Loucy (cell line): ENCODE data around the gene TPRX2.
"Not testable (repeated sequence)": the region's sequence is repeated elsewhere in the genome, so short reads cannot be mapped to it uniquely, and the experiment has no call there.

Experiments
- EZH2phosphoT487 ChIP-seq: fragments of 200-600 bp; IDR thresholded peaks from 2 replicates; pipeline ENCODE4 v1.6.1; 2018; ENCODE audit warnings: antibody characterized with exemption, mild to moderate bottlenecking, moderate library complexity, borderline replicate concordance
- TF ChIP-seq, protein P1 (sequence below): fragments of 200-600 bp; sonication (generic); conservative IDR thresholded peaks from 2 replicates; pipeline ENCODE4 v1.5.1; 2014; ENCODE audit warnings: mild to moderate bottlenecking, antibody characterized with exemption, low read length

DNA sequence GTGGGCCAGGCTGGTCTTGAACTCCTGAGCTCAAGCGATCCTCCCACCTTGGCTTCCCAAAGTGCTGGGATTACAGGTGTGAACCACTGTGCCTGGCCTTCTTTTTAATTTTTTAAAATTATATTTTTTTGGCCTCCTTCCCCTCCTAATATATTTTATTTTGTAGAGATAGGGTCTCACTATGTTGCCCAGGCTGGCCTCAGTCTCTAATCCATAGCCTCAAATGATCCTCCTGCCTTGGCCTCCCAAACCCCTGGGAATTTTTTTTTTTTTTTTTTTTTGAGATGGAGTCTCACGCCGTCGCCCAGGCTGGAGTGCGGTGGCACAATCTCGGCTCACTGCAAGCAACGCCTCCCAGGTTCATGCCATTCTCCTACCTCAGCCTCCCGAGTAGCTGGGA is 42.8 kb upstream of the TPRX2 start:
- TF ChIP-seq, protein P1, sequence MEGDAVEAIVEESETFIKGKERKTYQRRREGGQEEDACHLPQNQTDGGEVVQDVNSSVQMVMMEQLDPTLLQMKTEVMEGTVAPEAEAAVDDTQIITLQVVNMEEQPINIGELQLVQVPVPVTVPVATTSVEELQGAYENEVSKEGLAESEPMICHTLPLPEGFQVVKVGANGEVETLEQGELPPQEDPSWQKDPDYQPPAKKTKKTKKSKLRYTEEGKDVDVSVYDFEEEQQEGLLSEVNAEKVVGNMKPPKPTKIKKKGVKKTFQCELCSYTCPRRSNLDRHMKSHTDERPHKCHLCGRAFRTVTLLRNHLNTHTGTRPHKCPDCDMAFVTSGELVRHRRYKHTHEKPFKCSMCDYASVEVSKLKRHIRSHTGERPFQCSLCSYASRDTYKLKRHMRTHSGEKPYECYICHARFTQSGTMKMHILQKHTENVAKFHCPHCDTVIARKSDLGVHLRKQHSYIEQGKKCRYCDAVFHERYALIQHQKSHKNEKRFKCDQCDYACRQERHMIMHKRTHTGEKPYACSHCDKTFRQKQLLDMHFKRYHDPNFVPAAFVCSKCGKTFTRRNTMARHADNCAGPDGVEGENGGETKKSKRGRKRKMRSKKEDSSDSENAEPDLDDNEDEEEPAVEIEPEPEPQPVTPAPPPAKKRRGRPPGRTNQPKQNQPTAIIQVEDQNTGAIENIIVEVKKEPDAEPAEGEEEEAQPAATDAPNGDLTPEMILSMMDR, result not testable (repeated sequence)
- not testable (repeated sequence) for TF ChIP-seq EZH2phosphoT487
